IPS-18a (cell line): Measurements from ENCODE around the gene TICAM1.
A peak's percentile ranks its signal among the peaks of the same experiment; 100 is the strongest.

Experiments
- H3K27ac ChIP-seq: one replicate; pipeline ENCODE4 v1.5.1; 2013; ENCODE audit warnings: low read length
- H3K27me3 ChIP-seq: one replicate; pipeline ENCODE4 v1.6.1; 2013; ENCODE audit warnings: mild to moderate bottlenecking, low read length; ENCODE audit not compliant: control insufficient read depth, insufficient read depth
- H3K36me3 ChIP-seq: one replicate; pipeline ENCODE4 v1.6.1; 2013; ENCODE audit warnings: low read depth, low read length; ENCODE audit not compliant: control insufficient read depth
- H3K4me1 ChIP-seq: one replicate; pipeline ENCODE4 v1.6.1; 2013; ENCODE audit warnings: low read depth, low read length; ENCODE audit not compliant: control insufficient read depth
- H3K4me3 ChIP-seq: one replicate; pipeline ENCODE4 v1.5.1; 2013; ENCODE audit warnings: low read length
- H3K9ac ChIP-seq: one replicate; pipeline ENCODE4 v1.6.1; 2013; ENCODE audit warnings: mild to moderate bottlenecking, low read length, moderate library complexity
- H3K9me3 ChIP-seq: one replicate; pipeline ENCODE4 v1.6.1; 2013; ENCODE audit warnings: low read depth, low read length; ENCODE audit not compliant: control insufficient read depth

Gene TICAM1

GRCh38 chr19:4776436-4777211 is 54.9 kb downstream of the TICAM1 start:
- Histone ChIP-seq H3K36me3 (no peaks in the 10 kb centered on the region), H3K27me3 (peaks cover 10% of the 10 kb centered on the region), H3K9me3 (no peaks in the 10 kb centered on the region), H3K27ac (no peak overlapping the region), H3K9ac (no peak overlapping the region), H3K4me1 (no peaks in the 10 kb centered on the region), H3K4me3 (no peak overlapping the region)

GRCh38 chr19:4775627-4776152 is 55.8 kb downstream of the TICAM1 start:
- no peak overlapping the region for H3K27ac ChIP-seq
- H3K4me3 ChIP-seq: no peak overlapping the region
- no peaks in the 10 kb centered on the region for H3K9me3 ChIP-seq
- H3K27me3 ChIP-seq: peaks cover 12% of the 10 kb centered on the region
- no peaks in the 10 kb centered on the region for H3K4me1 ChIP-seq
- H3K9ac ChIP-seq: no peak overlapping the region
- H3K36me3 ChIP-seq: no peaks in the 10 kb centered on the region

GRCh38 chr19:4774136-4774535 is 57.4 kb downstream of the TICAM1 start:
- Histone ChIP-seq H3K36me3 (no peaks in the 10 kb centered on the region), H3K27me3 (peaks cover 12% of the 10 kb centered on the region), H3K9me3 (no peaks in the 10 kb centered on the region), H3K9ac (no peak overlapping the region), H3K27ac (no peak overlapping the region), H3K4me1 (no peaks in the 10 kb centered on the region), H3K4me3 (no peak overlapping the region)

GRCh38 chr19:4773047-4773640 is 58.4 kb downstream of the TICAM1 start:
- H3K9ac ChIP-seq: no peak overlapping the region
- H3K4me1 ChIP-seq: no peaks in the 10 kb centered on the region
- no peaks in the 10 kb centered on the region for H3K9me3 ChIP-seq
- peaks cover 12% of the 10 kb centered on the region for H3K27me3 ChIP-seq
- no peak overlapping the region for H3K4me3 ChIP-seq
- no peak overlapping the region for H3K27ac ChIP-seq
- H3K36me3 ChIP-seq: no peaks in the 10 kb centered on the region

GRCh38 chr19:4772566-4772965 is 58.9 kb downstream of the TICAM1 start:
- H3K9me3 ChIP-seq: no peaks in the 10 kb centered on the region
- H3K27me3 ChIP-seq: peaks cover 12% of the 10 kb centered on the region
- no peak overlapping the region for H3K4me3 ChIP-seq
- no peaks in the 10 kb centered on the region for H3K36me3 ChIP-seq
- H3K27ac ChIP-seq: no peak overlapping the region
- no peak overlapping the region for H3K9ac ChIP-seq
- H3K4me1 ChIP-seq: no peaks in the 10 kb centered on the region

- H3K9ac ChIP-seq: no peak overlapping the region
- H3K4me3 ChIP-seq: peak overlapping the region; percentile 16
- H3K27ac ChIP-seq: no peak overlapping the region
- H3K4me1 ChIP-seq: no peaks in the 10 kb centered on the region
- H3K27me3 ChIP-seq: peaks cover 12% of the 10 kb centered on the region
- no peaks in the 10 kb centered on the region for H3K9me3 ChIP-seq
- no peaks in the 10 kb centered on the region for H3K36me3 ChIP-seq
These were observed 62.4 kb downstream of the TICAM1 start for GRCh38 chr19:4768934-4769777.
